Endothelial cell of umbilical vein (primary cell): Measurements from ENCODE around the gene ZNF324.

Source experiments
- CTCF ChIP-seq, 2 donors: IDR thresholded peaks; 1 replicate in 1 of 2; 2 replicates in 1 of 2; pipeline ENCODE4 v1.5.1; 2011; ENCODE audit warnings: low read length in 2 of 2, mild to moderate bottlenecking in 2 of 2, moderate library complexity in 2 of 2, control low read depth in 1 of 2, inconsistent platforms in 1 of 2, low read depth in 1 of 2; ENCODE audit not compliant: insufficient read depth in 1 of 2; ENCODE audit errors: extremely low read depth in 1 of 2
- EZH2 ChIP-seq: IDR thresholded peaks from 2 replicates; pipeline ENCODE4 v1.6.1; 2012; ENCODE audit warnings: borderline replicate concordance, low read depth, mild to moderate bottlenecking, moderate library complexity, low read length, inconsistent platforms; ENCODE audit not compliant: severe bottlenecking
- JUN ChIP-seq: IDR thresholded peaks from 2 replicates; pipeline ENCODE4 v1.6.1; 2011; ENCODE audit warnings: borderline replicate concordance, low read depth; ENCODE audit not compliant: insufficient read length, insufficient read depth
- MAX ChIP-seq: IDR thresholded peaks from 2 replicates; pipeline ENCODE4 v1.6.1; 2011; ENCODE audit not compliant: insufficient read depth, insufficient read length
- MYC ChIP-seq: IDR thresholded peaks from one replicate; pipeline ENCODE4 v1.6.1; 2011; ENCODE audit warnings: mild to moderate bottlenecking, low read depth, low read length
- POLR2A ChIP-seq: IDR thresholded peaks from 2 replicates; pipeline ENCODE4 v1.6.1; 2012; ENCODE audit warnings: low read depth, mild to moderate bottlenecking, control low read depth, low read length
- POLR2AphosphoS5 ChIP-seq: IDR thresholded peaks from 2 replicates; pipeline ENCODE4 v1.6.1; 2012; ENCODE audit warnings: low read depth, mild to moderate bottlenecking, control low read depth, low read length, moderate library complexity; ENCODE audit not compliant: insufficient read depth

DNA sequence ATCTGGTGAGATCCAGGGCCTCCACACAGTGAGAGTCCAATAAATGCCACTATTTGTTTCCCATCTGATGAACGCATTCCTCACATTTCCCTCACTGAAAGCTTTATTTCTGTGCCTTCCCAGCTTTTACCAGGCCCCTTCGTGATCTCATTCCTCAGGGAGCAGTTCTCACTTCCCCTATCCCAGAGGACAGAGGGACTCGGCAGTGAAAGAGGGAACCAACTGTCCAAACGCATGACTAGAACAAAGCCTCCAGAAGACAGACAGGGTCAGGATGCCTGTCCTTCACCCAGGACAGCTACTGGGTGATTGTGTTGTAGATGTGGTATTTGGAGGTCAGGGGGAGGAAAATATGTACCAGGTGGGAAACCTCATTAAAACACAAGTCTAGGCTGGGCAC is 54.8 kb downstream of the ZNF324 start:
- no peak for TF ChIP-seq CTCF (IDR thresholded peaks at IDR 0.05; ENCODE audit: extremely low read depth in 1 of 2, insufficient read depth in 1 of 2, low read depth in 1 of 2, low read length in 2 of 2)
- no peak for TF ChIP-seq POLR2A
- TF ChIP-seq EZH2: no peak
- no peak for TF ChIP-seq POLR2AphosphoS5
- TF ChIP-seq JUN: no peak
- TF ChIP-seq MYC: no peak
- no peak for TF ChIP-seq MAX
